WERI-Rb-1 (cell line): Measurements from ENCODE around the gene ANO10.
"Not testable (repeated sequence)": the region's sequence is repeated elsewhere in the genome, so short reads cannot be mapped to it uniquely, and the experiment has no call there.

ENCODE experiments used
- DNase-seq: peaks from one replicate; pipeline ENCODE4 v3.0.0-alpha.2; 2020
- H3K27ac ChIP-seq: fragments of 250-450 bp; sonication (Bioruptor Pico); 2 replicates; pipeline ENCODE4 v1.5.1; 2020; ENCODE audit warnings: mild to moderate bottlenecking, moderate library complexity
- H3K27me3 ChIP-seq: fragments of 250-450 bp; sonication (Bioruptor Pico); 2 replicates; pipeline ENCODE4 v1.5.1; 2021; ENCODE audit warnings: mild to moderate bottlenecking, low read depth, moderate library complexity; ENCODE audit not compliant: insufficient read depth, severe bottlenecking
- H3K36me3 ChIP-seq: fragments of 250-450 bp; sonication (Bioruptor Pico); 2 replicates; pipeline ENCODE4 v1.5.1; 2020; ENCODE audit warnings: mild to moderate bottlenecking, moderate library complexity
- H3K4me3 ChIP-seq: 2 replicates; pipeline ENCODE4 v1.5.1; 2011; ENCODE audit warnings: low read depth, mild to moderate bottlenecking, control low read depth, low read length
- H3K9me3 ChIP-seq: fragments of 250-450 bp; sonication (Bioruptor Pico); 2 replicates; pipeline ENCODE4 v1.5.1; 2021; ENCODE audit warnings: mild to moderate bottlenecking, moderate library complexity; ENCODE audit not compliant: severe bottlenecking
- CTCF ChIP-seq: IDR thresholded peaks from 2 replicates; pipeline ENCODE4 v1.5.1; 2011; ENCODE audit warnings: low read depth, mild to moderate bottlenecking, control low read depth, inconsistent platforms, low read length

The ANO10 gene

GRCh38 chr3:43364926-43365325, 256.9 kb downstream of the ANO10 start:
- Histone ChIP-seq H3K36me3 (no peaks in the 10 kb centered on the region), H3K9me3 (no peaks in the 10 kb centered on the region), H3K4me3 (no peak overlapping the region), H3K27me3 (no peaks in the 10 kb centered on the region), H3K27ac (no peak overlapping the region)
- no peak for TF ChIP-seq CTCF
- no peak for DNase-seq

- Histone ChIP-seq H3K36me3 (no peaks in the 10 kb centered on the region), H3K27me3 (no peaks in the 10 kb centered on the region), H3K27ac (no peak overlapping the region), H3K9me3 (no peaks in the 10 kb centered on the region), H3K4me3 (no peak overlapping the region)
- no peak for DNase-seq
- TF ChIP-seq CTCF: no peak
These were observed 257.3 kb downstream of the ANO10 start for GRCh38 chr3:43364494-43364893.

GRCh38 chr3:43363621-43364266, 258.1 kb downstream of the ANO10 start:
- Histone ChIP-seq H3K4me3 (no peak overlapping the region), H3K27me3 (no peaks in the 10 kb centered on the region), H3K9me3 (no peaks in the 10 kb centered on the region), H3K36me3 (no peaks in the 10 kb centered on the region), H3K27ac (no peak overlapping the region)
- DNase-seq: no peak
- TF ChIP-seq CTCF: no peak

- Histone ChIP-seq H3K36me3 (no peaks in the 10 kb centered on the region), H3K27me3 (no peaks in the 10 kb centered on the region), H3K27ac (no peak overlapping the region), H3K4me3 (no peak overlapping the region), H3K9me3 (no peaks in the 10 kb centered on the region)
- DNase-seq: no peak
- TF ChIP-seq CTCF: no peak
These were observed 258.9 kb downstream of the ANO10 start for GRCh38 chr3:43362961-43363360.

GRCh38 chr3:43362183-43362582, 259.6 kb downstream of the ANO10 start:
- no peak for TF ChIP-seq CTCF
- Histone ChIP-seq H3K4me3 (no peak overlapping the region), H3K27me3 (no peaks in the 10 kb centered on the region), H3K27ac (no peak overlapping the region), H3K36me3 (no peaks in the 10 kb centered on the region), H3K9me3 (no peaks in the 10 kb centered on the region)
- DNase-seq: no peak

- TF ChIP-seq CTCF: no peak
- no peak for DNase-seq
- no peaks in the 10 kb centered on the region for H3K36me3 ChIP-seq
- peaks cover 3% of the 10 kb centered on the region for H3K9me3 ChIP-seq
- no peak overlapping the region for H3K4me3 ChIP-seq
- no peak overlapping the region for H3K27ac ChIP-seq
- no peaks in the 10 kb centered on the region for H3K27me3 ChIP-seq
These were observed 260.7 kb downstream of the ANO10 start for GRCh38 chr3:43361077-43361476.

GRCh38 chr3:43356033-43356432, 265.8 kb downstream of the ANO10 start:
- H3K27me3 ChIP-seq, H3K9me3 ChIP-seq, DNase-seq, H3K36me3 ChIP-seq, H3K4me3 ChIP-seq, H3K27ac ChIP-seq: not testable (repeated sequence)
